MM.1S (cell line): ENCODE results near the gene FSD1.

Experiments used
- DNase-seq: peaks from one replicate; pipeline ENCODE4 v3.0.0-alpha.2; 2015
- H2AFZ ChIP-seq: fragments of 300-600 bp; sonication (generic); 2 replicates; pipeline ENCODE4 v1.6.0; 2016; ENCODE audit warnings: antibody characterized with exemption, low read length
- H3F3A ChIP-seq: fragments of 300-600 bp; sonication (generic); 2 replicates; pipeline ENCODE4 v1.6.1; 2016; ENCODE audit warnings: mild to moderate bottlenecking, antibody characterized with exemption, low read length, moderate library complexity, mixed read lengths; ENCODE audit not compliant: insufficient read depth
- H3K27ac ChIP-seq: fragments of 300-600 bp; sonication (generic); 2 replicates; pipeline ENCODE4 v1.5.1; 2016; ENCODE audit warnings: mild to moderate bottlenecking, low read length
- H3K27me3 ChIP-seq: fragments of 300-600 bp; sonication (generic); replicated peaks from 2 replicates; pipeline ENCODE4 v1.6.0; 2016; ENCODE audit warnings: low read length; ENCODE audit not compliant: insufficient read depth
- H3K36me3 ChIP-seq: fragments of 300-600 bp; sonication (generic); replicated peaks from 2 replicates; pipeline ENCODE4 v1.6.1; 2016; ENCODE audit warnings: mild to moderate bottlenecking, low read length, mixed read lengths; ENCODE audit not compliant: insufficient read depth
- H3K4me1 ChIP-seq: fragments of 300-600 bp; sonication (generic); 2 replicates; pipeline ENCODE4 v1.6.1; 2016; ENCODE audit warnings: low read length, mixed read lengths
- H3K4me2 ChIP-seq: fragments of 300-600 bp; sonication (generic); 2 replicates; pipeline ENCODE4 v1.6.0; 2016; ENCODE audit warnings: low read depth, low read length
- H3K4me3 ChIP-seq: fragments of 300-600 bp; sonication (generic); 2 replicates; pipeline ENCODE4 v1.5.1; 2016; ENCODE audit warnings: low read length, mixed read lengths
- H3K79me2 ChIP-seq: fragments of 300-600 bp; sonication (generic); 2 replicates; pipeline ENCODE4 v1.6.1; 2016; ENCODE audit warnings: mixed run types, low read length, mixed read lengths
- H3K9ac ChIP-seq: fragments of 300-600 bp; sonication (generic); 2 replicates; pipeline ENCODE4 v1.6.1; 2016; ENCODE audit warnings: low read length, mixed read lengths
- H3K9me2 ChIP-seq: fragments of 300-600 bp; sonication (generic); replicated peaks from 2 replicates; pipeline ENCODE4 v1.6.1; 2016; ENCODE audit warnings: mild to moderate bottlenecking, low read length, mixed read lengths; ENCODE audit not compliant: insufficient read depth
- H3K9me3 ChIP-seq: fragments of 300-600 bp; sonication (generic); replicated peaks from 2 replicates; pipeline ENCODE4 v1.6.1; 2016; ENCODE audit warnings: mild to moderate bottlenecking, low read length, mixed read lengths; ENCODE audit not compliant: insufficient read depth
- H4K20me1 ChIP-seq: fragments of 300-600 bp; sonication (generic); 2 replicates; pipeline ENCODE4 v1.6.1; 2016; ENCODE audit warnings: mild to moderate bottlenecking, low read length, moderate library complexity, mixed read lengths; ENCODE audit not compliant: insufficient read depth
- EZH2 ChIP-seq: fragments of 300-600 bp; sonication (generic); optimal IDR thresholded peaks from 2 replicates; pipeline ENCODE3; 2017; ENCODE audit warnings: low read depth, mild to moderate bottlenecking, antibody characterized with exemption, low read length, mixed read lengths
- EZH2phosphoT487 ChIP-seq: fragments of 300-600 bp; sonication (generic); IDR thresholded peaks from 2 replicates; pipeline ENCODE4 v1.6.1; 2018; ENCODE audit warnings: antibody characterized with exemption, low read length
- TF ChIP-seq, protein P1 (sequence below): fragments of 300-600 bp; sonication (generic); IDR thresholded peaks from 2 replicates; pipeline ENCODE4 v1.5.1; 2016; ENCODE audit warnings: antibody characterized with exemption, low read length, mixed read lengths

Gene FSD1

DNA sequence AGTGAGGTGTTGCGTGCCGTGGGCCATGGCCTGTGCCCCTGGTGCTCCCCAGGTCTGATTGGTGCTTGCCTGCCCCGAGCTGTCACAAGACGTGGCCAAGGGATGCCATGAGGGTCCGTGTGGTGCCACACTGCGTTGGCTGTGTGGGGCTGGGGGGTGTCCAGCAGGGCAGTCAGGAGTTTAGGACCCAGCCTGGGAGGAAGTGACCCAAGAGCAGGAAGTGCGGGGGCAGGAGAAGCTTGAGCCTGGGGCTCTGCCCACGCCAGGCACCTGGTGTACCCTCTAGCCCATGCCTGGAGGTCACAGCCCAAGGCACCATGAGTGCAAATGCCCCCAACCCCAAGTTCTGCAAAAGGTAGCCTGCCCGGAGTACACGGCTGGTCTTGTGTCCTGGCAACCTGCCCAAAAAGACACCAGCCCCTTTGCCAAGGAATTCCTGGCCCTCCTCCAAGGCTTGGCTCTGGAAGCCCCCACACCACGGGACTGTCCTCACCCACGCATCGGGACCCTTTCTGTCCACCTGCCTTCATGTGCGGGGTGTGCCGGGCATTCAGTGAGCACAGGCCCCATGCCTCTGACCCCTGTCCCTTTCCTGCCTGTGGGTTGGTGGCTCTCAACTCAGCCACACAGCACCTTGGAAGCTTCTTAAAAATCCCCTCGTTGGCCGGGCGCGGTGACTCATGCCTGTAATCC is 63.9 kb downstream of the FSD1 start:
- Histone ChIP-seq H3K36me3 (0 out of 2 replicates have a peak, but pooled peaks cover 4% of the 10 kb centered on the region), H4K20me1 (no peaks in the 10 kb centered on the region; the same call in 1 of the 2 replicates), H3K4me1 (peaks cover 29% of the 10 kb centered on the region), H3K9me3 (no peaks in the 10 kb centered on the region), H3K27me3 (no peaks in the 10 kb centered on the region), H3K79me2 (peaks cover 48% of the 10 kb centered on the region), H3K9me2 (no peaks in the 10 kb centered on the region), H3K27ac (peak overlapping the region; percentile 86; the same call in 1 of the 2 replicates), H3K4me3 (no peak overlapping the region), H3K9ac (no peak overlapping the region), H3K4me2 (peak overlapping the region; percentile 100; the same call in 1 of the 2 replicates), H2AFZ (no peak overlapping the region), H3F3A (peaks cover 22% of the 10 kb centered on the region)
- DNase-seq = no peak
- TF ChIP-seq, protein P1, sequence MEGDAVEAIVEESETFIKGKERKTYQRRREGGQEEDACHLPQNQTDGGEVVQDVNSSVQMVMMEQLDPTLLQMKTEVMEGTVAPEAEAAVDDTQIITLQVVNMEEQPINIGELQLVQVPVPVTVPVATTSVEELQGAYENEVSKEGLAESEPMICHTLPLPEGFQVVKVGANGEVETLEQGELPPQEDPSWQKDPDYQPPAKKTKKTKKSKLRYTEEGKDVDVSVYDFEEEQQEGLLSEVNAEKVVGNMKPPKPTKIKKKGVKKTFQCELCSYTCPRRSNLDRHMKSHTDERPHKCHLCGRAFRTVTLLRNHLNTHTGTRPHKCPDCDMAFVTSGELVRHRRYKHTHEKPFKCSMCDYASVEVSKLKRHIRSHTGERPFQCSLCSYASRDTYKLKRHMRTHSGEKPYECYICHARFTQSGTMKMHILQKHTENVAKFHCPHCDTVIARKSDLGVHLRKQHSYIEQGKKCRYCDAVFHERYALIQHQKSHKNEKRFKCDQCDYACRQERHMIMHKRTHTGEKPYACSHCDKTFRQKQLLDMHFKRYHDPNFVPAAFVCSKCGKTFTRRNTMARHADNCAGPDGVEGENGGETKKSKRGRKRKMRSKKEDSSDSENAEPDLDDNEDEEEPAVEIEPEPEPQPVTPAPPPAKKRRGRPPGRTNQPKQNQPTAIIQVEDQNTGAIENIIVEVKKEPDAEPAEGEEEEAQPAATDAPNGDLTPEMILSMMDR = no peak
- TF ChIP-seq EZH2phosphoT487 (no peak), EZH2 (no peak)

DNA sequence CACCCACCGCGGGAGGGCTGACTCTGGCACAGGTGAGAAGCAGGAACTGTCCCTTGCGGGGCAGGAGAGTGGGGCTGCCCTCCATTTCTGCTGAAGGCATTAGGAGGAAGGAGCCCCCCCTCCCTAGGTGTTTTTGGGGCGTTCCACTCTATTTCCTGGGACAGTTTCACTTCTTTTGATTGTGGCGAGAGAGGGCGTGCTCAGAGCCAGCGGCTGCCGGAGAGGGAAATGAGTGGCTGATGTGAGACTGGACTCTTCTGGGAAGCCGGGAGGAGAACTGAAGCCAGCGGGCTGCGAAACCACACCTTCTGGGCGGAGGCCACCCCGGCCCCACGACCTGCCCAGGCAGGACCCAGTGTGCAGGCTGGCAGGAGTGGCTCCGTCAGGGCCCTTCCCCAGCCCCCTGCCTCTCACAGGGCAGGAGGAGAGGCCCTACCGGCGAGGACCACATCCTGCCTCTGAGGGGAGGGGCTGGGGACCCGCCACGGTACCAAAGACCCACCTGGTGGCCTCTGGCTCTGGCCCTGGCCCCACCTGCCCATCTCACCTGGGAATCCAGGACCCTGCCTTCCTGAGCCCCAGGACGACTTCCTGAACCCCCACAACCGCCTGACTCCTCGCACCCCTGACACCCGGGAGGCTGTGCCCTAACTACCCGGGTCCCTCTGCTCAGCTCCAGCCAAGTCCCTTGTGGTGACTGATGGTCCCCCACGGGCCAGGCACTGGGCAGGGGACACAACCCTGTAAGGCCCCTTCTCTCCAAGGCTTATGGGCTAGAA is 64.9 kb downstream of the FSD1 start:
- peak; percentile 91 for DNase-seq
- Histone ChIP-seq H3K4me3 (peak overlapping the region; percentile 62), H3K9ac (peak overlapping the region; percentile 74), H4K20me1 (no peaks in the 10 kb centered on the region; the same call in 1 of the 2 replicates), H3K36me3 (no peaks in the 10 kb centered on the region), H3K79me2 (peaks cover 58% of the 10 kb centered on the region), H3F3A (peaks cover 22% of the 10 kb centered on the region), H2AFZ (peak overlapping the region; percentile 44; the same call in 1 of the 2 replicates), H3K9me3 (no peaks in the 10 kb centered on the region), H3K4me1 (peaks cover 29% of the 10 kb centered on the region), H3K9me2 (no peaks in the 10 kb centered on the region), H3K27me3 (no peaks in the 10 kb centered on the region), H3K4me2 (peak overlapping the region; percentile 100), H3K27ac (peak overlapping the region; percentile 86)
- no peak for TF ChIP-seq EZH2
- TF ChIP-seq, protein P1 = no peak
- no peak for TF ChIP-seq EZH2phosphoT487

DNA sequence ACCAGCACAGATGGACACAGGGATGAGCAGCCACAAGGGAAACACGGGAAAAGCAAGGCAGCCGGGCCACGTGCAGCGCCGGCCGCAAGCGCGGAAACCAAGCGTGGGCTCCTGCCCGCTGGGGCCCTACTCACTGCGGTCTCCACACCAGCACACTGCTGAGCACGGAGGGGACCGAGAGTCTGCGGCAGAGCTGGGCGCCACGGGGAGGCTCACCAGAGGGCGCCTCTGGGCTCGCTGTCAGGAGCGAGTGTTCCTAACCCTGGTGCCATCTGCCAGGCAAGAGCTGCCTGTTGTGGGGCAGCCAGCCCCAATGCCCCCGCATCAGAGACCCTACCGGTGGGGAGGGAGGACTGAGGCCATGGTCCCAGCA is 65.5 kb downstream of the FSD1 start:
- peak overlapping the region; percentile 44; the same call in 1 of the 2 replicates for H2AFZ ChIP-seq
- peak overlapping the region; percentile 86 for H3K27ac ChIP-seq
- H4K20me1 ChIP-seq = no peaks in the 10 kb centered on the region; the same call in 1 of the 2 replicates
- peak overlapping the region; percentile 100 for H3K4me2 ChIP-seq
- no peaks in the 10 kb centered on the region for H3K9me2 ChIP-seq
- H3K9ac ChIP-seq = peak overlapping the region; percentile 74
- H3K4me3 ChIP-seq = peak overlapping the region; percentile 62
- peaks cover 64% of the 10 kb centered on the region for H3K79me2 ChIP-seq
- no peaks in the 10 kb centered on the region for H3K9me3 ChIP-seq
- peak; percentile 83 for DNase-seq
- peaks cover 29% of the 10 kb centered on the region for H3K4me1 ChIP-seq
- H3K36me3 ChIP-seq = no peaks in the 10 kb centered on the region
- H3F3A ChIP-seq = peaks cover 22% of the 10 kb centered on the region
- TF ChIP-seq, protein P1 = peak; percentile 78
- TF ChIP-seq EZH2 (no peak), EZH2phosphoT487 (no peak)
- no peaks in the 10 kb centered on the region for H3K27me3 ChIP-seq
